ENCODE data around the gene MBNL1. TPM values are rescaled to one million over a fixed set of nuclear protein-coding genes. Genes with fewer than 3 reads are reported as not detected.

MBNL1 gene
- total RNA-seq, 2 experiments from 2014 or later = 163 to 174 TPM

DNA sequence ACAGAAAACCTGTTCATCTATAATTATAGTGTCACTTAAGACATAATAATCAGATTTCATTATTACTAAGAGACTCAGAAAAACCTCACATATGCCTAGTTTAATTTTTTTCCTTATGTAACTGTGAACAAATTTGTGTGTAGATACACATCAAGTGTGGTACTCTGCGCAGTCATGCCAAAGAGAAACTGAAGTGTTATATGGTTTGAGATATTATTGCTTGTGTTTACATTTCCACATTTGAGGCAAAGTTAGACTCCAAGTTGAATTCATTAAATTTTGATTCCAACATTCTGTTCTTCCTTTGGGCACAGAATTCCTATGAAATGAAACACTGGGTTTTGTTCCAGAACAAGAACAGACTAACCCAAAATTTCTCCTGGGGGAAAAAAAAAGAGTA lies 2.2 kb downstream of the MBNL1 start:
- CTCF ChIA-PET (ENCODE audit: unreplicated experiment) = no interaction called here
- Histone ChIP-seq H3K4me1 (ENCODE audit: insufficient read depth, low read length, poor library complexity, severe bottlenecking) (peaks cover 68% of the 10 kb centered on the region), H3K27ac (ENCODE audit: low read depth, low read length, poor library complexity, severe bottlenecking) (no peak overlapping the region)

DNA sequence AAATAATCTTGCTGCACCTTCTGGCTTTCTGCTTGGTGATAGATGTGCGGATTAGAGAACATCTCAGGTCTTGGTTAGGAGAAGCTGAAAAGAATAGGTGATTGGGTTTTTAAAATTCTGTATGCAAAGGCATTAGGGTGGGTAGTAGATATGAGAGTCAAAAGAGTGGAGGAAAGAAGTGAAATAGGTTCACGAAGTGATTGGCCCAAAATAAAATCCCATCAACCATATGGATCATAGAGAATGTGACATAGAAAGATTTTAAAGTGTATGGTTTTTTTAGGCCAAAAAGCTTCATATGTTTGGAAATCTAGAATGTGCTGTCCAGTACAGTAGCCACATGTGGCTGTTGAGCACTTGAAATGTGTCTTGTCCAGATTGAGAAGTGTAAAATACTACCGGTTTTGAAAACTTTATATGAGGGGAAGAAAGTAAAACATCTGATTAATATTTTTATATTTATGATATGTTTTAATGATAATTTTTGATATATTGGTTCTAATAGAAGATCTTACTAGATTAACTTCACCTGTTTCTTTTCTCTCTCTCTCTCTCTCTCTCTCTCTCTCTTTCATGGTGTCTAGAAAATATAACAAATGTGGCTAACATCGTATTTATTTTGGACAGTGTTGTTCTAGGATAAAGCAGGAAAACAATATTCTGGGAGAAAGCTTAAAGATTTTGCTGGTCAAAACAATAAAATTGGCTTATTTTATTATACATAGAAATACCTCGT lies 2.9 kb downstream of the MBNL1 start:
- CTCF ChIA-PET (ENCODE audit: unreplicated experiment) = no interaction called here
- intact Hi-C loops (cut with micrococcal nuclease; ENCODE audit: unreplicated experiment) = no loop called here
- BruUV-seq (replicated peaks) = no TSS peak
- Histone ChIP-seq H3K4me1 (ENCODE audit: insufficient read depth, low read length, poor library complexity, severe bottlenecking) (peaks cover 68% of the 10 kb centered on the region), H3K4me3 (ENCODE audit: low read depth, low read length, poor library complexity, severe bottlenecking) (peak overlapping the region; percentile 79), H3K9me2 (ENCODE audit: insufficient read depth, low read length) (no peaks in the 10 kb centered on the region), H3K4me2 (ENCODE audit: low read length) (peak overlapping the region; percentile 92), H3K79me2 (ENCODE audit: insufficient read depth, low read depth, low read length) (peaks cover 86% of the 10 kb centered on the region), H4K20me1 (ENCODE audit: insufficient read depth, low read length) (peaks cover 56% of the 10 kb centered on the region), H2AFZ (ENCODE audit: low read length) (no peak overlapping the region), H3K9me3 (ENCODE audit: low read length) (no peaks in the 10 kb centered on the region; the same call in 1 of the 2 replicates), H3K36me3 (ENCODE audit: insufficient read depth, low read length) (peaks cover 40% of the 10 kb centered on the region), H3K27ac (ENCODE audit: low read depth, low read length, poor library complexity, severe bottlenecking) (no peak overlapping the region)
- no peak for DNase-seq (ENCODE audit: low spot score)
- TF ChIP-seq, protein P1, sequence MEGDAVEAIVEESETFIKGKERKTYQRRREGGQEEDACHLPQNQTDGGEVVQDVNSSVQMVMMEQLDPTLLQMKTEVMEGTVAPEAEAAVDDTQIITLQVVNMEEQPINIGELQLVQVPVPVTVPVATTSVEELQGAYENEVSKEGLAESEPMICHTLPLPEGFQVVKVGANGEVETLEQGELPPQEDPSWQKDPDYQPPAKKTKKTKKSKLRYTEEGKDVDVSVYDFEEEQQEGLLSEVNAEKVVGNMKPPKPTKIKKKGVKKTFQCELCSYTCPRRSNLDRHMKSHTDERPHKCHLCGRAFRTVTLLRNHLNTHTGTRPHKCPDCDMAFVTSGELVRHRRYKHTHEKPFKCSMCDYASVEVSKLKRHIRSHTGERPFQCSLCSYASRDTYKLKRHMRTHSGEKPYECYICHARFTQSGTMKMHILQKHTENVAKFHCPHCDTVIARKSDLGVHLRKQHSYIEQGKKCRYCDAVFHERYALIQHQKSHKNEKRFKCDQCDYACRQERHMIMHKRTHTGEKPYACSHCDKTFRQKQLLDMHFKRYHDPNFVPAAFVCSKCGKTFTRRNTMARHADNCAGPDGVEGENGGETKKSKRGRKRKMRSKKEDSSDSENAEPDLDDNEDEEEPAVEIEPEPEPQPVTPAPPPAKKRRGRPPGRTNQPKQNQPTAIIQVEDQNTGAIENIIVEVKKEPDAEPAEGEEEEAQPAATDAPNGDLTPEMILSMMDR (conservative IDR thresholded peaks at IDR 0.05; ENCODE audit: low read length) = no peak
- no peak for TF ChIP-seq EZH2phosphoT487 (IDR thresholded peaks at IDR 0.05; ENCODE audit: borderline replicate concordance, low read depth, low read length)
- POLR2A ChIA-PET = interaction anchor here (0.6 to 9.0 kb wide), 6 partner anchors 12 to 1513 kb away, joined by 3 to 79 read pairs (median 4); no protein-coding TSS in a partner anchor

More for the DNA sequence above, 2.2 kb downstream of the MBNL1 start:
- BruUV-seq (replicated peaks) = no TSS peak
- intact Hi-C loops (cut with micrococcal nuclease; ENCODE audit: unreplicated experiment) = no loop called here
- Histone ChIP-seq H4K20me1 (ENCODE audit: insufficient read depth, low read length) (peaks cover 49% of the 10 kb centered on the region), H3K79me2 (ENCODE audit: insufficient read depth, low read depth, low read length) (peaks cover 79% of the 10 kb centered on the region), H3K9me2 (ENCODE audit: insufficient read depth, low read length) (no peaks in the 10 kb centered on the region), H3K4me2 (ENCODE audit: low read length) (peak overlapping the region; percentile 92), H3K36me3 (ENCODE audit: insufficient read depth, low read length) (peaks cover 40% of the 10 kb centered on the region), H2AFZ (ENCODE audit: low read length) (no peak overlapping the region), H3K9me3 (ENCODE audit: low read length) (no peaks in the 10 kb centered on the region; the same call in 1 of the 2 replicates), H3K4me3 (ENCODE audit: low read depth, low read length, poor library complexity, severe bottlenecking) (peak overlapping the region; percentile 79)
- POLR2A ChIA-PET = interaction anchor here (1.0 to 9.0 kb wide), 4 partner anchors 12 to 14 kb away, joined by 3 to 79 read pairs (median 27); no protein-coding TSS in a partner anchor
- no peak for TF ChIP-seq EZH2phosphoT487 (IDR thresholded peaks at IDR 0.05; ENCODE audit: borderline replicate concordance, low read depth, low read length)
- TF ChIP-seq, protein P1 (conservative IDR thresholded peaks at IDR 0.05; ENCODE audit: low read length) = no peak
- DNase-seq (ENCODE audit: low spot score) = no peak

DNA sequence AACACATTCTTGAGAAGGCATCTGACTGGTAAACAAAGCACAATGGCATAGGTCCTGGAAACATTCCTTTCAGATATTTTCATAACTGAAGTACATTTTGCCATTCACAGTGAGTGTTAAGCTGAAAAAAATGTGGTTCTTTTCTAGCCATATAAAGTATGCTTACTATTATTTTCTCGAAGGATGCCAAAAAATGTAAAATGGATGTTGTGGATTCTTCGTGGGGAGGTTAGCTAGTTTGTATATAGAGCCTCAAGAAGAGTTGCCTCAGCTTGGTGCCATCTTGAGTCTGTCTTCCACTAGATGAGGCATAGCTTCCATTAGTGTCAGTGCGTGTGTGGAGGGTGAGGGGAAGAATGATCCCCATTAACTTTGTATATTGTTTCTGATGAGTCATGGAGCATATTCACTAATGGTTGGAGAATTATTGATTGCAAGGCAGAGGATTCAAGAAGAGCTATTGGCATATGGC lies 4.1 kb downstream of the MBNL1 start:
- Histone ChIP-seq H3K9me2 (ENCODE audit: insufficient read depth, low read length) (no peaks in the 10 kb centered on the region), H2AFZ (ENCODE audit: low read length) (no peak overlapping the region), H3K4me3 (ENCODE audit: low read depth, low read length, poor library complexity, severe bottlenecking) (peak overlapping the region; percentile 79), H4K20me1 (ENCODE audit: insufficient read depth, low read length) (peaks cover 62% of the 10 kb centered on the region), H3K36me3 (ENCODE audit: insufficient read depth, low read length) (peaks cover 40% of the 10 kb centered on the region), H3K4me2 (ENCODE audit: low read length) (peak overlapping the region; percentile 92), H3K9me3 (ENCODE audit: low read length) (no peaks in the 10 kb centered on the region; the same call in 1 of the 2 replicates), H3K27ac (ENCODE audit: low read depth, low read length, poor library complexity, severe bottlenecking) (no peak overlapping the region), H3K4me1 (ENCODE audit: insufficient read depth, low read length, poor library complexity, severe bottlenecking) (peaks cover 67% of the 10 kb centered on the region), H3K79me2 (ENCODE audit: insufficient read depth, low read depth, low read length) (peaks cover 89% of the 10 kb centered on the region)
- no peak for DNase-seq (ENCODE audit: low spot score)
- CTCF ChIA-PET (ENCODE audit: unreplicated experiment) = no interaction called here
- intact Hi-C loops (cut with micrococcal nuclease; ENCODE audit: unreplicated experiment) = no loop called here
- no TSS peak for BruUV-seq (replicated peaks)
- POLR2A ChIA-PET = interaction anchor here (0.7 to 9.0 kb wide), 6 partner anchors 11 to 175 kb away, joined by 3 to 79 read pairs (median 4); no protein-coding TSS in a partner anchor
- TF ChIP-seq, protein P1 (conservative IDR thresholded peaks at IDR 0.05; ENCODE audit: low read length) = no peak
- TF ChIP-seq EZH2phosphoT487 (IDR thresholded peaks at IDR 0.05; ENCODE audit: borderline replicate concordance, low read depth, low read length) = no peak
